HG03060 (cell line): ENCODE results near the gene TFDP1.

Experiments
- ATAC-seq: cut with Tn5 transposase; IDR thresholded peaks from one replicate; pipeline ENCODE4 v1.9.1; 2021; ENCODE audit warnings: low read depth, moderate number of reproducible peaks; ENCODE audit not compliant: unreplicated experiment

Gene TFDP1, protein sequence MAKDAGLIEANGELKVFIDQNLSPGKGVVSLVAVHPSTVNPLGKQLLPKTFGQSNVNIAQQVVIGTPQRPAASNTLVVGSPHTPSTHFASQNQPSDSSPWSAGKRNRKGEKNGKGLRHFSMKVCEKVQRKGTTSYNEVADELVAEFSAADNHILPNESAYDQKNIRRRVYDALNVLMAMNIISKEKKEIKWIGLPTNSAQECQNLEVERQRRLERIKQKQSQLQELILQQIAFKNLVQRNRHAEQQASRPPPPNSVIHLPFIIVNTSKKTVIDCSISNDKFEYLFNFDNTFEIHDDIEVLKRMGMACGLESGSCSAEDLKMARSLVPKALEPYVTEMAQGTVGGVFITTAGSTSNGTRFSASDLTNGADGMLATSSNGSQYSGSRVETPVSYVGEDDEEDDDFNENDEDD

GRCh38 chr13:113584205-113584869, at the start of gene TFDP1:
TSS of gene TFDP1 (plus strand) at chr13:113584753. CDS start at chr13:113585838, 1,085 bp downstream.
- peak; percentile 47 for ATAC-seq

DNA sequence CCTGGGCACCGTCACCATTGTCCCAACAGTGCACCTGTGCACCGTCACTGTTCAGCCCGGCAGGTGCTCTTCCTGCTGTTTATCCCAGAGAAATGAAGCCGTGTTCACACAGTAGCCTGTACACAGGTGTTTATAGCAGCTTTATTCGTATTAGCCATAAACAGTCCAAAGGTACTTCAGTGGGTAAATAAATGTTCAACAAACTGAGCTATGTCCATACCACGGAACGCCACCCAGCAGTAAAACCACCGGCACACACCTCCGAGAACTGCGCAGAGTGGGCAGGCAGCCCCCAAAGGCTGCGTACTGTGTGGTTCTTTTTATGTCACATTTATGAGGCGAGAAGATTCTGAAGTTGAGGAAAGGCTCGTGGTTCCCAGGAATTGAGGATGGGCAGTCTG, 49.2 kb upstream of the TFDP1 start:
- ATAC-seq: no peak

DNA sequence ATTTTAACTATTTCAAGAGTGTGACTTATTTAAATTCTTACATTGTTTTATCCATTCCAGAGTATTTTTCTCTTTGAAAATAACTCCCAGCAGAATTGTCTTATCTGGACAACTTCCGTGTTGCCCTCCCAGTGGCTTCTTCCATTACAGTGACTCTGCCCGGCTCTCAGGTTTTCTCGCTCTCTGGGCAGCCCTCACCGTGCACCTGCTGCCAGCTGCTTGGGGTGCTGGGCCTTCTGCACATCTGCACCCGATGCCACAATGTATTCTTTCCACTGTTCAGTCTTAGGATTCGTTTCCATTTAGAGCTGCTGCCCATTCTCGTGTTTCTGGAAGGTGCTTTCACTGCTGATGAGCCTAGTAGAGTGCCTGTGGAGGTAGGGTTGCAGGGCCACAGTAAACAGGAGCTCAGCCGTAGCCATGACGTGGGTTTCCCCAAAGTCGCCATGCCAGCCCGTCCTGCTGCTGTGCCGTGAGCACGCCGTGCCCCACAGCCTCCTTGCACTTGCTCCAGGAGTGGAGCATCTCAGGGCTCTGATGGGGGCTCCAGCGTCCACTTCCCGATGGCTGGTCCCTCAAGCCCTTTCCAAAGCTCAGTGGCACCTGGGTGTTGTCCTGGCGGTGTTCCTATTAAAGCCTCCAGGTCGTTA, 48.0 kb upstream of the TFDP1 start:
- no peak for ATAC-seq

DNA sequence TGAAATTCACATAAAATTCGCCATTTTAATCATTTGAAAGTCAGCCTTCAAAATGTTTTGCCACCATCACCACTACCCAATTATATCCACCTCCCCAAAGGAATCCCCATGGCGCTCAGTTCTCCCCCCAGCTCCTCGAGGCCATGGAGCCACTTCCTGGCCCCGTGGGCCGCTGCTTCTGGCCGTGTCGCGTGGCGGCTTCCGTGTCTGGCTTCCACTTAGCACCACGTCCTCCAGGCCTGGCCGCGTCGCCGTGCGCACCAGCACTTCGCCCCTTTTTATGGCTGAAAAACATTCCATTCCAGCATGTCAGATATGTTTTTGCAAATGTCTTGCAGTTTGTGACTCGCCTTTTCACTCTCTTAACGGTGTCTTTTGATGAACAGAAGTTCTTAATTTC, 47.3 kb upstream of the TFDP1 start:
- no peak for ATAC-seq

- no peak for ATAC-seq
These were observed 46.5 kb upstream of the TFDP1 start for GRCh38 chr13:113537909-113538688.

GRCh38 chr13:113538689-113539058, 45.9 kb upstream of the TFDP1 start:
- ATAC-seq: no peak

DNA sequence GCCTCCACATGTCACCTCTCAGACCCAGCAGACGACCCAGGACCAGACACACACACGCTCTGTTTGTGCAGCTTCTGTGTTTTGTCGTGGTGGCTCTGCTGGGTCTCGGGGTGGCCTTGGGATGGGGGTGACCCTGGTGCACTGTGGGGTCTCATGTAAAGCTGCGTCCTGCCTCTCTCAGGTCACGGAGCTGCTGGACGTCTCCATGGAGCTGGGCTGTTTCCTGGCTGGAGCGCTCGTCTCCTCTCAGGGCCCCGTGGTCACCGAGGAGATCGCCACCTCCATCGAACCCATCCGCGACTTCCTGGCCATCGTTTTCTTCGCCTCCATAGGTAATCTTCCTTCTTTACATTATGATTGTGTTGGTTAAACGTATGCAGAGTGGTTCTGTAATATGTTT, 45.4 kb upstream of the TFDP1 start:
- no peak for ATAC-seq

- no peak for ATAC-seq
These were observed 44.7 kb upstream of the TFDP1 start for GRCh38 chr13:113539822-113540221.

- ATAC-seq: no peak
These were observed 44.0 kb upstream of the TFDP1 start for GRCh38 chr13:113540523-113540922.

DNA sequence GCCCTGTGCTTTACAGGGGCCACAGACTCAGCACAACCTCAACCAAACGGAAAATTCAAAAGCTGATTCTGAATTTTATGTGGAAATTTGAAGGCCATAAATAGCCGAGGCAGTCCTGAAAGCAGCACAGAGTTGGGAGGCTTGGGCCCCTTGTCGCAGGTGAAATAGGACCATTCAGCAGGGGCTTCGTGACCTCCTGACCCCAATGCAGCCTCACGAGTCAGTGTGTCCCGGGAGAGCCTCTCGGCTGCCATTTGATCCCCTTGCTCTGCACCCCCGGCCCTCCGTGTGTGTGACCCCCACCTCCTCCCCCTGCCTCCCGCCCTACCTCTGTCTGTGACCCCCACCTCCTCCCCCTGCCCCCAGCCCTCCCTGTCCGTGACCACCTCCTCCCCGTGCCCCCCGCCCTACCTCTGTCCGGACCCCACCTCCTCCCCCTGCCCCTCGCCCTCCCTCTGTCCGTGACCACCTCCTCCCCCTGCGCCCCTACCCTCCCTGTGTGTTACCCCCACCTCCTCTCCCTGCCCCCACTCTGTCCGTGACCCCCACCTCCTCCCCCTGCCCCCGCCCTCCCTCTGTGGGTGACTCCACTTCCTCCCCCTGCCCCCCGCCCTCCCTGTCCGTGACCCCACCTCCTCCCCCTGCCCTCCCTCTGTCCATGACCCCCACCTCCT, 41.7 kb upstream of the TFDP1 start:
- no peak for ATAC-seq

- no peak for ATAC-seq
These were observed 40.3 kb upstream of the TFDP1 start for GRCh38 chr13:113544071-113544891.

GRCh38 chr13:113544896-113545295, 39.7 kb upstream of the TFDP1 start:
- ATAC-seq: no peak

DNA sequence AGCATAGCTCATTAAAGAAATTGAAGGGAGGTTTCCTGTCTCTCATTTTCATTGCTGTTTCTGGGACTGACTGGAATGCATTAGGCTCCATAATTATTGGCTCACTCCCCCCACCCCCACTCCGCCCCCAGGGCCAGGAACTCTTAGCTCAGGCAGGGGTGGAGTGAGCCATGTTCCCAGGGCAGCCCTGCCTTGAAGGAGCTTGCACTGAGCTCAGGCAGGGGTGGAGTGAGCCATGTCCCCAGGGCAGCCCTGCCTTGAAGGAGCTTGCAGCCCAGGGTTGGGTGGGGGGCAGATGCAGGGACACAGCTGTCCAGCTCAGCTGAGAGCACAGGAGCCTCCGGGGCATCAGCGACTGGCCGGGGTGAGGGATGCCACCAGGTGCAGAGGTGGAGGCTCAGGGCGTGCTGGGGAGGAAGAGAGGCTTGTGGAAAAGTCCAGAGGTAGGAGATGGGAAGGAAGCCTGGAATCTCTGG, 39.1 kb upstream of the TFDP1 start:
- ATAC-seq: no peak

GRCh38 chr13:113545931-113546516, 38.5 kb upstream of the TFDP1 start:
- no peak for ATAC-seq

- ATAC-seq: no peak
These were observed 37.8 kb upstream of the TFDP1 start for GRCh38 chr13:113546571-113547237.

- no peak for ATAC-seq
These were observed 37.1 kb upstream of the TFDP1 start for GRCh38 chr13:113547238-113547971.

- no peak for ATAC-seq
These were observed 36.3 kb upstream of the TFDP1 start for GRCh38 chr13:113548171-113548641.
